Activated CD4-positive, CD25-positive, alpha-beta regulatory T cell treated with anti-CD3 and anti-CD28 coated beads, Interleukin-2, amount 50 U/mL, for 24 hours (primary cell): ENCODE measurements around the gene USP17L20.
"Not testable (repeated sequence)": the region's sequence is repeated elsewhere in the genome, so short reads cannot be mapped to it uniquely, and the experiment has no call there.

Experiments used
- ATAC-seq, 2 donors: fragments of 150-1000 bp; cut with Tn5 transposase; one replicate each; pipeline ENCODE4 v1.10.0; 2021; ENCODE audit warnings: mild to moderate bottlenecking in 1 of 2, moderate library complexity in 1 of 2

Gene USP17L20, protein sequence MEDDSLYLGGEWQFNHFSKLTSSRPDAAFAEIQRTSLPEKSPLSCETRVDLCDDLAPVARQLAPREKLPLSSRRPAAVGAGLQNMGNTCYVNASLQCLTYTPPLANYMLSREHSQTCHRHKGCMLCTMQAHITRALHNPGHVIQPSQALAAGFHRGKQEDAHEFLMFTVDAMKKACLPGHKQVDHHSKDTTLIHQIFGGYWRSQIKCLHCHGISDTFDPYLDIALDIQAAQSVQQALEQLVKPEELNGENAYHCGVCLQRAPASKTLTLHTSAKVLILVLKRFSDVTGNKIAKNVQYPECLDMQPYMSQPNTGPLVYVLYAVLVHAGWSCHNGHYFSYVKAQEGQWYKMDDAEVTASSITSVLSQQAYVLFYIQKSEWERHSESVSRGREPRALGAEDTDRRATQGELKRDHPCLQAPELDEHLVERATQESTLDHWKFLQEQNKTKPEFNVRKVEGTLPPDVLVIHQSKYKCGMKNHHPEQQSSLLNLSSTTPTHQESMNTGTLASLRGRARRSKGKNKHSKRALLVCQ

DNA sequence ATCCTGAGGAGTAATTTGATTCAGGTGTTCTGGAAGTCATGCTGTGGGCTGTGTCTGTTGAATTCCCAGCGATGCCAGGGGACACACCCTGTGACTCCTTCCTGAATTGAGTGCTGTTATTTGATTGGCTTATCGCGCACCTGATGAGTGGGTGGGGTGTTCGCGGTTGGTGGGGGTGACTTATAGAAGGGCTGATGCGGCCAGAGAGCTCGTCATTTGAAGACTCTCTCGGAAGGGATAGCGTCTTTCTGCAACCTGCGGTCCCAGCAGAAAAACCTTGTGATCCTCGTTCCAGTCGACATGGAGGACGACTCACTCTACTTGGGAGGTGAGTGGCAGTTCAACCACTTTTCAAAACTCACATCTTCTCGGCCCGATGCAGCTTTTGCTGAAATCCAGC, at the start of gene USP17L20:
Gene USP17L20 (plus strand): TSS at position 301 of the 400 bp plus-strand sequence. CDS start 0 bp downstream, at position 301.
- ATAC-seq = not testable (repeated sequence)

DNA sequence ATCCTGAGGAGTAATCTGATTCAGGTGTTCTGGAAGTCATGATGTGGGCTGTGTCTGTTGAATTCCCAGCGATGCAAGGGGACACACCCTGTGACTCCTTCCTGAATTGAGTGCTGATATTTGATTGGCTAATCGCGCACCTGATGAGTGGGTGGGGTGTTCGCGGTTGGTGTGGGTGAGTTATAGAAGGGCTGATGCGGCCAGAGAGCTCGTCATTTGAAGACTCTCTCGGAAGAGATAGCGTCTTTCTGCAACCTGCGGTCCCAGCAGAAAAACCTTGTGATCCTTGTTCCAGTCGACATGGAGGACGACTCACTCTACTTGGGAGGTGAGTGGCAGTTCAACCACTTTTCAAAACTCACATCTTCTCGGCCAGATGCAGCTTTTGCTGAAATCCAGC, 47.6 kb upstream of the USP17L20 start, which contains the start of gene USP17L10:
Gene USP17L10 (plus strand): TSS at position 301 of the 400 bp plus-strand sequence. CDS start 0 bp downstream, at position 301.
- ATAC-seq = not testable (repeated sequence)

DNA sequence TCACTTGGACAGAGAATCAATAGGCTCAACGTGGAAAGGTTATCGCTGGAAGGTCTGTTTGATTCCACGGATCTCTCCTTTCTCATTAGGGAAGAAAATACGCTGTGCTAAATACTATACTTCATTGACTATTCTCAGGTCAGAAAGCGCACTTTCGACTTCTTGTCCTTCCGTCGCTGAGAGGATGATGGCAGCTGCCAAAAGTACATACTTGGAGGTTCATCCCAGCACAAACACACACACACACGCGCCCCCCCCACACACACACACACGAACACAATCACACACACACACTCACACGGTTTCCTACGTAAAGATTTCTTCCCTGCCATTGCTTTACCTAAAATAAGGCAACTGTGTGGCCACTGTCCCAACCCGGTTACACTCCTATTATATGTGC, 43.2 kb upstream of the USP17L20 start:
- not testable (repeated sequence) for ATAC-seq

DNA sequence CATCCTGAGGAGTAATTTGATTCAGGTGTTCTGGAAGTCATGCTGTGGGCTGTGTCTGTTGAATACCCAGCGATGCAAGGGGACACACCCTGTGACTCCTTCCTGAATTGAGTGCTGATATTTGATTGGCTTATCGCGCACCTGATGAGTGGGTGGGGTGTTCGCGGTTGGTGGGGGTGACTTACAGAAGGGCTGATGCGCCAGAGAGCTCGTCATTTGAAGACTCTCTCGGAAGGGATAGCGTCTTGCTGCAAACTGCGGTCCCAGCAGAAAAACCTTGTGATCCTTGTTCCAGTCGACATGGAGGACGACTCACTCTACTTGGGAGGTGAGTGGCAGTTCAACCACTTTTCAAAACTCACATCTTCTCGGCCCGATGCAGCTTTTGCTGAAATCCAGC, 42.8 kb upstream of the USP17L20 start, which contains the start of gene USP17L11:
Gene USP17L11 (plus strand): TSS at position 301 of the 400 bp plus-strand sequence. CDS start 0 bp downstream, at position 301.
- not testable (repeated sequence) for ATAC-seq

DNA sequence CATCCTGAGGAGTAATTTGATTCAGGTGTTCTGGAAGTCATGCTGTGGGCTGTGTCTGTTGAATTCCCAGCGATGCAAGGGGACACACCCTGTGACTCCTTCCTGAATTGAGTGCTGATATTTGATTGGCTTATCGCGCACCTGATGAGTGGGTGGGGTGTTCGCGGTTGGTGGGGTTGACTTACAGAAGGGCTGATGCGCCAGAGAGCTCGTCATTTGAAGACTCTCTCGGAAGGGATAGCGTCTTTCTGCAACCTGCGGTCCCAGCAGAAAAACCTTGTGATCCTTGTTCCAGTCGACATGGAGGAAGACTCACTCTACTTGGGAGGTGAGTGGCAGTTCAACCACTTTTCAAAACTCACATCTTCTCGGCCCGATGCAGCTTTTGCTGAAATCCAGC, 38.1 kb upstream of the USP17L20 start, which contains the start of gene USP17L12:
Gene USP17L12 (plus strand): TSS at position 301 of the 400 bp plus-strand sequence. CDS start 0 bp downstream, at position 301.
- ATAC-seq = not testable (repeated sequence)

DNA sequence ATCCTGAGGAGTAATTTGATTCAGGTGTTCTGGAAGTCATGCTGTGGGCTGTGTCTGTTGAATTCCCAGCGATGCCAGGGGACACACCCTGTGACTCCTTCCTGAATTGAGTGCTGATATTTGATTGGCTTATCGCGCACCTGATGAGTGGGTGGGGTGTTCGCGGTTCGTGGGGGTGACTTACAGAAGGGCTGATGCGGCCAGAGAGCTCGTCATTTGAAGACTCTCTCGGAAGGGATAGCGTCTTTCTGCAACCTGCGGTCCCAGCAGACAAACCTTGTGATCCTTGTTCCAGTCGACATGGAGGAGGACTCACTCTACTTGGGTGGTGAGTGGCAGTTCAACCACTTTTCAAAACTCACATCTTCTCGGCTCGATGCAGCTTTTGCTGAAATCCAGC, 33.3 kb upstream of the USP17L20 start, which contains the start of gene USP17L13:
Gene USP17L13 (plus strand): TSS at position 301 of the 400 bp plus-strand sequence. CDS start 0 bp downstream, at position 301.
- ATAC-seq = not testable (repeated sequence)

DNA sequence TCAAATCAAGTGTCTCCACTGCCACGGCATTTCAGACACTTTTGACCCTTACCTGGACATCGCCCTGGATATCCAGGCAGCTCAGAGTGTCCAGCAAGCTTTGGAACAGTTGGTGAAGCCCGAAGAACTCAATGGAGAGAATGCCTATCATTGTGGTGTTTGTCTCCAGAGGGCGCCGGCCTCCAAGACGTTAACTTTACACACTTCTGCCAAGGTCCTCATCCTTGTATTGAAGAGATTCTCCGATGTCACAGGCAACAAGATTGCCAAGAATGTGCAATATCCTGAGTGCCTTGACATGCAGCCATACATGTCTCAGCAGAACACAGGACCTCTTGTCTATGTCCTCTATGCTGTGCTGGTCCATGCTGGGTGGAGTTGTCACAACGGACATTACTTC, 27.7 kb upstream of the USP17L20 start:
- not testable (repeated sequence) for ATAC-seq

DNA sequence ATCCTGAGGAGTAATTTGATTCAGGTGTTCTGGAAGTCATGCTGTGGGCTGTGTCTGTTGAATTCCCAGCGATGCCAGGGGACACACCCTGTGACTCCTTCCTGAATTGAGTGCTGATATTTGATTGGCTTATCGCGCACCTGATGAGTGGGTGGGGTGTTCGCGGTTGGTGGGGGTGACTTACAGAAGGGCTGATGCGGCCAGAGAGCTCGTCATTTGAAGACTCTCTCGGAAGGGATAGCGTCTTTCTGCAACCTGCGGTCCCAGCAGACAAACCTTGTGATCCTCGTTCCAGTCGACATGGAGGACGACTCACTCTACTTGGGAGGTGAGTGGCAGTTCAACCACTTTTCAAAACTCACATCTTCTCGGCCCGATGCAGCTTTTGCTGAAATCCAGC, 23.8 kb upstream of the USP17L20 start, which contains the start of gene USP17L15:
Gene USP17L15 (plus strand): TSS at position 301 of the 400 bp plus-strand sequence. CDS start 0 bp downstream, at position 301.
- not testable (repeated sequence) for ATAC-seq

DNA sequence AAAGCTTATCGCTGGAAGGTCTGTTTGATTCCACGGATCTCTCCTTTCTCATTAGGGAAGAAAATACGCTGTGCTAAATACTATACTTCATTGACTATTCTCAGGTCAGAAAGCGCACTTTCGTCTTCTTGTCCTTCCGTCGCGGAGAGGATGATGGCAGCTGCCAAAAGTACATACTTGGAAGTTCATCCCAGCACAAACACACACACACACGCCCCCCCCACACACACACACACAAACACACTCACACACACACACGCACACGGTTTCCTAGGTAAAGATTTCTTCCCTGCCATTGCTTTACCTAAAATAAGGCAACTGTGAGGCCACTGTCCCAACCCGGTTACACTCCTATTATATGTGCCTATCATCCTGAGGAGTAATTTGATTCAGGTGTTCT, 19.5 kb upstream of the USP17L20 start:
- ATAC-seq = not testable (repeated sequence)

DNA sequence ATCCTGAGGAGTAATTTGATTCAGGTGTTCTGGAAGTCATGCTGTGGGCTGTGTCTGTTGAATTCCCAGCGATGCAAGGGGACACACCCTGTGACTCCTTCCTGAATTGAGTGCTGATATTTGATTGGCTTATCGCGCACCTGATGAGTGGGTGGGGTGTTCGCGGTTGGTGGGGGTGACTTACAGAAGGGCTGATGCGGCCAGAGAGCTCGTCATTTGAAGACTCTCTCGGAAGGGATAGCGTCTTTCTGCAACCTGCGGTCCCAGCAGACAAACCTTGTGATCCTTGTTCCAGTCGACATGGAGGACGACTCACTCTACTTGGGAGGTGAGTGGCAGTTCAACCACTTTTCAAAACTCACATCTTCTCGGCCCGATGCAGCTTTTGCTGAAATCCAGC, 14.3 kb upstream of the USP17L20 start, which contains the start of gene USP17L17:
Gene USP17L17 (plus strand): TSS at position 301 of the 400 bp plus-strand sequence. CDS start 0 bp downstream, at position 301.
- not testable (repeated sequence) for ATAC-seq

DNA sequence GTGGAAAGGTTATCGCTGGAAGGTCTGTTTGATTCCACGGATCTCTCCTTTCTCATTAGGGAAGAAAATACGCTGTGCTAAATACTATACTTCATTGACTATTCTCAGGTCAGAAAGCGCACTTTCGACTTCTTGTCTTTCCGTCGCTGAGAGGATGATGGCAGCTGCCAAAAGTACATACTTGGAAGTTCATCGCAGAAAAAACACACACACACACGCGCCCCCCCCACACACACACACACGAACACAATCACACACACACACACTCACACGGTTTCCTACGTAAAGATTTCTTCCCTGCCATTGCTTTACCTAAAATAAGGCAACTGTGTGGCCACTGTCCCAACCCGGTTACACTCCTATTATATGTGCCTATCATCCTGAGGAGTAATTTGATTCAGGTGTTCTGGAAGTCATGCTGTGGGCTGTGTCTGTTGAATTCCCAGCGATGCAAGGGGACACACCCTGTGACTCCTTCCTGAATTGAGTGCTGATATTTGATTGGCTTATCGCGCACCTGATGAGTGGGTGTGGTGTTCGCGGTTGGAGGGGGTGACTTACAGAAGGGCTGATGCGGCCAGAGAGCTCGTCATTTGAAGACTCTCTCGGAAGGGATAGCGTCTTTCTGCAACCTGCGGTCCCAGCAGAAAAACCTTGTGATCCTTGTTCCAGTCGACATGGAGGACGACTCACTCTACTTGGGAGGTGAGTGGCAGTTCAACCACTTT, 9.8 kb upstream of the USP17L20 start, which contains the start of gene USP17L18:
Gene USP17L18 (plus strand): TSS at position 678 of the 728 bp plus-strand sequence. CDS start 0 bp downstream, at position 678.
- ATAC-seq = not testable (repeated sequence)

DNA sequence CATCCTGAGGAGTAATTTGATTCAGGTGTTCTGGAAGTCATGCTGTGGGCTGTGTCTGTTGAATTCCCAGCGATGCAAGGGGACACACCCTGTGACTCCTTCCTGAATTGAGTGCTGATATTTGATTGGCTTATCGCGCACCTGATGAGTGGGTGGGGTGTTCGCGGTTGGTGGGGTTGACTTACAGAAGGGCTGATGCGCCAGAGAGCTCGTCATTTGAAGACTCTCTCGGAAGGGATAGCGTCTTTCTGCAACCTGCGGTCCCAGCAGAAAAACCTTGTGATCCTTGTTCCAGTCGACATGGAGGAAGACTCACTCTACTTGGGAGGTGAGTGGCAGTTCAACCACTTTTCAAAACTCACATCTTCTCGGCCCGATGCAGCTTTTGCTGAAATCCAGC, 4.8 kb upstream of the USP17L20 start, which contains the start of gene USP17L19:
Gene USP17L19 (plus strand): TSS at position 301 of the 400 bp plus-strand sequence. CDS start 0 bp downstream, at position 301.
- not testable (repeated sequence) for ATAC-seq

DNA sequence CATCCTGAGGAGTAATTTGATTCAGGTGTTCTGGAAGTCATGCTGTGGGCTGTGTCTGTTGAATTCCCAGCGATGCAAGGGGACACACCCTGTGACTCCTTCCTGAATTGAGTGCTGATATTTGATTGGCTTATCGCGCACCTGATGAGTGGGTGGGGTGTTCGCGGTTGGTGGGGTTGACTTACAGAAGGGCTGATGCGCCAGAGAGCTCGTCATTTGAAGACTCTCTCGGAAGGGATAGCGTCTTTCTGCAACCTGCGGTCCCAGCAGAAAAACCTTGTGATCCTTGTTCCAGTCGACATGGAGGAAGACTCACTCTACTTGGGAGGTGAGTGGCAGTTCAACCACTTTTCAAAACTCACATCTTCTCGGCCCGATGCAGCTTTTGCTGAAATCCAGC, 4.6 kb downstream of the USP17L20 start, which contains the start of gene USP17L21:
Gene USP17L21 (plus strand): TSS at position 301 of the 400 bp plus-strand sequence. CDS start 0 bp downstream, at position 301.
- not testable (repeated sequence) for ATAC-seq

DNA sequence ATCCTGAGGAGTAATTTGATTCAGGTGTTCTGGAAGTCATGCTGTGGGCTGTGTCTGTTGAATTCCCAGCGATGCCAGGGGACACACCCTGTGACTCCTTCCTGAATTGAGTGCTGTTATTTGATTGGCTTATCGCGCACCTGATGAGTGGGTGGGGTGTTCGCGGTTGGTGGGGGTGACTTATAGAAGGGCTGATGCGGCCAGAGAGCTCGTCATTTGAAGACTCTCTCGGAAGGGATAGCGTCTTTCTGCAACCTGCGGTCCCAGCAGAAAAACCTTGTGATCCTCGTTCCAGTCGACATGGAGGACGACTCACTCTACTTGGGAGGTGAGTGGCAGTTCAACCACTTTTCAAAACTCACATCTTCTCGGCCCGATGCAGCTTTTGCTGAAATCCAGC, 9.4 kb downstream of the USP17L20 start, which contains the start of gene USP17L22:
Gene USP17L22 (plus strand): TSS at position 301 of the 400 bp plus-strand sequence. CDS start 0 bp downstream, at position 301.
- ATAC-seq = not testable (repeated sequence)

DNA sequence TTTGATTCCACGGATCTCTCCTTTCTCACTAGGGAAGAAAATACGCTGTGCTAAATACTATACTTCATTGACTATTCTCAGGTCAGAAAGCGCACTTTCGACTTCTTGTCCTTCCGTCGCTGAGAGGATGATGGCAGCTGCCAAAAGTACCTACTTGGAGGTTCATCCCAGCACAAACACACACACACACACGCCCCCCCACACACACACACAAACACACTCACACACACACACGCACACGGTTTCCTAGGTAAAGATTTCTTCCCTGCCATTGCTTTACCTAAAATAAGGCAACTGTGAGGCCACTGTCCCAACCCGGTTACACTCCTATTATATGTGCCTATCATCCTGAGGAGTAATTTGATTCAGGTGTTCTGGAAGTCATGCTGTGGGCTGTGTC, 13.8 kb downstream of the USP17L20 start:
- ATAC-seq = not testable (repeated sequence)
